Measurements from ENCODE around the gene ERRFI1. TPM values are rescaled to one million over a fixed set of nuclear protein-coding genes. Genes with fewer than 3 reads are reported as not detected.

ERRFI1 gene
- polyA plus RNA-seq, 3 donors, result 0.08 to 1.5 (median 0.28) TPM

GRCh38 chr1:8016895-8017241, 9.2 kb downstream of the ERRFI1 start:
- Histone ChIP-seq H3K27me3 (ENCODE audit: control insufficient read depth in 2 of 2, insufficient read depth in 2 of 2, low read length in 2 of 2) (peaks cover 18 to 20% of the 10 kb centered on the region in 2 donors), H3K9me3 (replicated peaks in 1 of 2; ENCODE audit: control insufficient read depth in 1 of 2, insufficient read depth in 1 of 2, low read length in 2 of 2) (no peaks in the 10 kb centered on the region), H2AFZ (ENCODE audit: insufficient read depth, low read depth, low read length, poor library complexity, severe bottlenecking) (no peak overlapping the region), H3K4me3 (replicated peaks in 1 of 3; ENCODE audit: low read depth in 2 of 3, low read length in 3 of 3) (no peak overlapping the region), H3K27ac (ENCODE audit: low read depth in 1 of 2, low read length in 2 of 2) (no peak overlapping the region), H3K36me3 (replicated peaks in 1 of 2; ENCODE audit: control insufficient read depth in 1 of 2, insufficient read depth in 2 of 2, low read length in 2 of 2) (no peaks in the 10 kb centered on the region), H3K79me2 (ENCODE audit: insufficient read depth, low read length) (no peaks in the 10 kb centered on the region), H3K4me1 (ENCODE audit: control insufficient read depth in 1 of 2, insufficient read depth in 2 of 2, low read length in 2 of 2) (peaks cover 9 to 10% of the 10 kb centered on the region in 2 donors), H3K4me2 (replicated peaks; ENCODE audit: extremely low read depth, low read length, poor library complexity, severe bottlenecking) (no peak overlapping the region), H4K20me1 (ENCODE audit: insufficient read depth, low read length) (no peaks in the 10 kb centered on the region), H3K9ac (ENCODE audit: insufficient read depth, low read length, poor library complexity, severe bottlenecking) (no peak overlapping the region)
- Mint-ChIP-seq H3K36me3 (no peaks in the 10 kb centered on the region), H3K27ac (no peak overlapping the region), H3K27me3 (ENCODE audit: low read depth in 3 of 3) (peaks cover 8 to 16% (median 8%) of the 10 kb centered on the region in 3 donors), H3K9me3 (no peaks in the 10 kb centered on the region), H3K4me3 (peak overlapping the region in 1 of 2 donors; percentile 58), H3K4me1 (peaks cover 12% of the 10 kb centered on the region)
- DNase-seq, result no peak
- no peak for TF ChIP-seq CTCF (IDR thresholded peaks at IDR 0.05)
- intact Hi-C loops (cut with micrococcal nuclease), result loop anchor here in 1 of 2 donors (5.0 kb wide), 1 partner anchor 330 kb away; no protein-coding TSS in a partner anchor

- no peak for DNase-seq
- Mint-ChIP-seq H3K9me3 (no peaks in the 10 kb centered on the region), H3K4me3 (peak overlapping the region in 1 of 2 donors; percentile 58), H3K27ac (no peak overlapping the region), H3K4me1 (peaks cover 12% of the 10 kb centered on the region), H3K27me3 (ENCODE audit: low read depth in 3 of 3) (peaks cover 5 to 12% (median 8%) of the 10 kb centered on the region in 3 donors), H3K36me3 (no peaks in the 10 kb centered on the region)
- Histone ChIP-seq H3K9ac (ENCODE audit: insufficient read depth, low read length, poor library complexity, severe bottlenecking) (no peak overlapping the region), H4K20me1 (ENCODE audit: insufficient read depth, low read length) (no peaks in the 10 kb centered on the region), H3K36me3 (replicated peaks in 1 of 2; ENCODE audit: control insufficient read depth in 1 of 2, insufficient read depth in 2 of 2, low read length in 2 of 2) (no peaks in the 10 kb centered on the region), H3K4me3 (replicated peaks in 1 of 3; ENCODE audit: low read depth in 2 of 3, low read length in 3 of 3) (no peak overlapping the region), H2AFZ (ENCODE audit: insufficient read depth, low read depth, low read length, poor library complexity, severe bottlenecking) (no peak overlapping the region), H3K4me1 (ENCODE audit: control insufficient read depth in 1 of 2, insufficient read depth in 2 of 2, low read length in 2 of 2) (peaks cover 9 to 10% of the 10 kb centered on the region in 2 donors), H3K4me2 (replicated peaks; ENCODE audit: extremely low read depth, low read length, poor library complexity, severe bottlenecking) (no peak overlapping the region), H3K27me3 (ENCODE audit: control insufficient read depth in 2 of 2, insufficient read depth in 2 of 2, low read length in 2 of 2) (peaks cover 15 to 16% of the 10 kb centered on the region in 2 donors), H3K9me3 (replicated peaks in 1 of 2; ENCODE audit: control insufficient read depth in 1 of 2, insufficient read depth in 1 of 2, low read length in 2 of 2) (no peaks in the 10 kb centered on the region), H3K79me2 (ENCODE audit: insufficient read depth, low read length) (no peaks in the 10 kb centered on the region), H3K27ac (ENCODE audit: low read depth in 1 of 2, low read length in 2 of 2) (no peak overlapping the region)
- no CpG with 5 or more reads among the region's 4 CpGs for WGBS (ENCODE audit: insufficient coverage)
- no peak for TF ChIP-seq CTCF (IDR thresholded peaks at IDR 0.05)
- intact Hi-C loops (cut with micrococcal nuclease), result loop anchor here in 1 of 2 donors (5.0 kb wide), 1 partner anchor 331 kb away; no protein-coding TSS in a partner anchor
Measured at GRCh38 chr1:8016210-8016894, 9.8 kb downstream of the ERRFI1 start.
